AG04449 (cell line): ENCODE data around the gene MAP4.

Source experiments
- CTCF ChIA-PET: fragments of 350-600 bp; formaldehyde crosslinking; extraction: SDS; loops from one replicate; lab custom pipeline; 2021; ENCODE audit warnings: antibody characterized with exemption; lab: Yijun Ruan, JAX
- POLR2A ChIA-PET: fragments of 400-600, 350-600 bp; formaldehyde crosslinking; extraction: SDS; loops from one replicate; lab custom pipeline; 2020; ENCODE audit warnings: antibody characterized with exemption, inconsistent platforms; lab: Yijun Ruan, JAX
- DNase-seq: peaks from one replicate; pipeline ENCODE4 v3.0.0-alpha.2; 2010; ENCODE audit warnings: low read depth, low spot score
- H3K4me3 ChIP-seq: 2 replicates; pipeline ENCODE4 v1.5.1; 2011; ENCODE audit warnings: low read depth, mild to moderate bottlenecking, control low read depth, low read length
- CTCF ChIP-seq: IDR thresholded peaks from one replicate; pipeline ENCODE4 v1.5.1; 2011; ENCODE audit warnings: mild to moderate bottlenecking, moderate library complexity, low read length, control low read depth, inconsistent platforms; ENCODE audit not compliant: insufficient read depth; ENCODE audit errors: missing control alignments

MAP4 gene

GRCh38 chr3:47874438-47874837 lies 141.8 kb downstream of the MAP4 start:
- no peak for TF ChIP-seq CTCF
- ChIA-PET POLR2A (no interaction called here), CTCF (interaction anchor here (1.0 to 2.9 kb wide), 6 partner anchors 9 to 284 kb away, joined by 3 to 10 read pairs (median 5); no protein-coding TSS in a partner anchor)
- no peak overlapping the region for H3K4me3 ChIP-seq
- no peak for DNase-seq

- no peak for TF ChIP-seq CTCF
- POLR2A ChIA-PET, result no interaction called here
- DNase-seq, result no peak
- CTCF ChIA-PET, result interaction anchor here (1.0 to 2.4 kb wide), 7 partner anchors 10 to 286 kb away, joined by 3 to 10 read pairs (median 5); no protein-coding TSS in a partner anchor
- no peak overlapping the region for H3K4me3 ChIP-seq
These were observed 143.3 kb downstream of the MAP4 start for GRCh38 chr3:47872916-47873315.

- POLR2A ChIA-PET, result no interaction called here
- H3K4me3 ChIP-seq, result no peak overlapping the region
- no peak for DNase-seq
- TF ChIP-seq CTCF, result no peak
- CTCF ChIA-PET, result interaction anchor here (1.0 kb wide), 1 partner anchor 287 kb away, joined by 4 read pairs; no protein-coding TSS in a partner anchor
These were observed 144.8 kb downstream of the MAP4 start for GRCh38 chr3:47871389-47871788.

GRCh38 chr3:47870702-47871260 lies 145.4 kb downstream of the MAP4 start:
- DNase-seq, result no peak
- ChIA-PET CTCF (interaction anchor here (0.8 to 2.1 kb wide), 4 partner anchors 40 to 287 kb away, joined by 3 to 7 read pairs (median 4); no protein-coding TSS in a partner anchor), POLR2A (no interaction called here)
- no peak for TF ChIP-seq CTCF
- no peak overlapping the region for H3K4me3 ChIP-seq

- CTCF ChIA-PET, result interaction anchor here (0.8 to 2.1 kb wide), 6 partner anchors 41 to 288 kb away, joined by 3 to 9 read pairs (median 4); no protein-coding TSS in a partner anchor
These were observed 146.1 kb downstream of the MAP4 start for GRCh38 chr3:47870156-47870555.

More at GRCh38 chr3:47870156-47870555, 146.1 kb downstream of the MAP4 start:
- POLR2A ChIA-PET, result no interaction called here
- no peak for DNase-seq
- H3K4me3 ChIP-seq, result no peak overlapping the region
- TF ChIP-seq CTCF, result no peak
